Measurements from ENCODE around the gene SCYGR5. TPM values are rescaled to one million over a fixed set of nuclear protein-coding genes. Genes with fewer than 3 reads are reported as not detected.

The SCYGR5 gene
- total RNA-seq, 1 experiment from 2014 or later, result not detected

DNA sequence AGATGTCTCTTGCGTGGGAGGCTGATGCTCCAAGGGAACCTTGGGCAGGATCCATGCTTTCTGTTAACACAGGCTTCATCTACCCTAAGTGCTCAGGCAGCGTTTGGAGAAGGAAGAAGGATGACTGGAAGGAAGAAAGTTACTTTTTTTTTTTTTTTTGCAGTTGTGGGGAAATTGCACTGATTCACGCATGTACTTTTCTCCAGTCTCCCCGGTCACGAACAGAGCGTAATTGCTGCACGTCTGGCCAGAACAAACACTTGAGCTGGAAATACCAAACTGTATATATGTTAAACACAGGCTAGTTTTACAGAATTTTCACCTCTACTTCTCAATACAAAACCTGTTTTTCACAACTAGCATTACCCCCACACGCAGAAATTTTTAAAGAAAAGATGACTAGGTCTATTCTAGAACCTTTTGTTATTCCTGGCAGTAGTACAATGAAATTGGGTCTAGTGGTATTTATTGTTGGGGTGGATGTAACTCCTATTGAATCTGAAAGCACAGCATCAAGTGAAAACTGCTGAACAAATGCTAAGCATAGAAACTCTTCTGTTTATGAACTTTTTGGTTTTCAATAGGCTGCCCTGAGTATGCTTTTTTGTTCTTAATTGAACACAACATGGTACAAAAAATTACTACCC, 9.3 kb upstream of the SCYGR5 start:
- no peaks in the 10 kb centered on the region for H3K27me3 ChIP-seq (ENCODE audit: insufficient read depth, low read depth)
- no peak overlapping the region for H3K4me3 ChIP-seq
- H3K4me2 ChIP-seq, result no peak overlapping the region
- intact Hi-C loops (cut with micrococcal nuclease; ENCODE audit: unreplicated experiment), result loop anchor here (5.0 to 10.0 kb wide), 5 partner anchors 45 to 1000 kb away; partner anchors contain the start of gene AGFG1
- H3K9me3 ChIP-seq (ENCODE audit: insufficient read depth, low read depth), result no peaks in the 10 kb centered on the region; the same call in 1 of the 2 replicates
- H2AFZ ChIP-seq, result no peak overlapping the region
- peaks cover 15% of the 10 kb centered on the region for H3K4me1 ChIP-seq (replicated peaks; ENCODE audit: insufficient read depth)
- no TSS peak for BruUV-seq (replicated peaks)
- no peak overlapping the region for H3K27ac ChIP-seq
- H3F3A ChIP-seq (ENCODE audit: insufficient read depth, low read depth), result peaks cover 3% of the 10 kb centered on the region; the same call in 1 of the 2 replicates
- no peaks in the 10 kb centered on the region for H3K9me2 ChIP-seq (ENCODE audit: insufficient read depth)
- TF ChIP-seq EZH2 (IDR thresholded peaks at IDR 0.05; ENCODE audit: low read depth), result no peak
- TF ChIP-seq, protein P1, sequence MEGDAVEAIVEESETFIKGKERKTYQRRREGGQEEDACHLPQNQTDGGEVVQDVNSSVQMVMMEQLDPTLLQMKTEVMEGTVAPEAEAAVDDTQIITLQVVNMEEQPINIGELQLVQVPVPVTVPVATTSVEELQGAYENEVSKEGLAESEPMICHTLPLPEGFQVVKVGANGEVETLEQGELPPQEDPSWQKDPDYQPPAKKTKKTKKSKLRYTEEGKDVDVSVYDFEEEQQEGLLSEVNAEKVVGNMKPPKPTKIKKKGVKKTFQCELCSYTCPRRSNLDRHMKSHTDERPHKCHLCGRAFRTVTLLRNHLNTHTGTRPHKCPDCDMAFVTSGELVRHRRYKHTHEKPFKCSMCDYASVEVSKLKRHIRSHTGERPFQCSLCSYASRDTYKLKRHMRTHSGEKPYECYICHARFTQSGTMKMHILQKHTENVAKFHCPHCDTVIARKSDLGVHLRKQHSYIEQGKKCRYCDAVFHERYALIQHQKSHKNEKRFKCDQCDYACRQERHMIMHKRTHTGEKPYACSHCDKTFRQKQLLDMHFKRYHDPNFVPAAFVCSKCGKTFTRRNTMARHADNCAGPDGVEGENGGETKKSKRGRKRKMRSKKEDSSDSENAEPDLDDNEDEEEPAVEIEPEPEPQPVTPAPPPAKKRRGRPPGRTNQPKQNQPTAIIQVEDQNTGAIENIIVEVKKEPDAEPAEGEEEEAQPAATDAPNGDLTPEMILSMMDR (conservative IDR thresholded peaks at IDR 0.05), result no peak
- H3K36me3 ChIP-seq (ENCODE audit: low read depth), result no peaks in the 10 kb centered on the region
- POLR2A ChIA-PET (ENCODE audit: unreplicated experiment), result no interaction called here
- CTCF ChIA-PET, result interaction anchor here (0.7 to 2.0 kb wide), 3 partner anchors 109 to 211 kb away, joined by 3 to 17 read pairs (median 8); no protein-coding TSS in a partner anchor
- no peak for DNase-seq
- H4K20me1 ChIP-seq (ENCODE audit: insufficient read depth), result no peaks in the 10 kb centered on the region
- no peaks in the 10 kb centered on the region for H3K79me2 ChIP-seq (ENCODE audit: low read depth)

DNA sequence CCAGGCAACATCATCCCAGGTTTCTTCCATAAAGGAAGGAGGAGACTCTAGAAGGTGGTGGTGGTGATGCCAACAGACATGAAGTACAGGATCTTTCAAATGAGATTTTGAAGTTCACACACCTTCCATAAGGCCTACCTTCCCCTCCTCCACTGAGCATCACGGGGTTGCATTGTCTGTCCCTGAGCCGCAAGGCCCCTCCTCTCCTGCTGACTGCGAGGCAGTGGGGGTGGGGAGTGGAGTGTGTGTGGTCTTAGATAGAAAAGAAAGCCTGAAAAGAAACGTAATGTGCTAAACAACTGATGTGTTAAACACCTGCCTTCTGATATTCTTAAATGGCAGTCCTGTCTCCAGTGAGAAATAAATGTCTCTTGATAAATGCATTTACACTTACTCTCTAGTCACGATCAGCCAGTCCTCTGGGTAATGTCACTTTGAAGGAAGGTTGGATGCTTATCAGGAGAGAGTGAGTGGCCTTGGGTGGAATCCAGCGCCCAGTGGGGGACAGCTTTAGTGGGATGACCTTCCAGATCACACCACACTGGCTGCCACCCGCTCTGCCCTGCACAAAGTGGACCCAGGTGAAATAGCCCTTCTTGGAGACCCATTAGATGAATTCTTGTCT, 5.5 kb upstream of the SCYGR5 start:
- no peak for DNase-seq
- intact Hi-C loops (cut with micrococcal nuclease; ENCODE audit: unreplicated experiment), result no loop called here
- no peaks in the 10 kb centered on the region for H4K20me1 ChIP-seq (ENCODE audit: insufficient read depth)
- BruUV-seq (replicated peaks), result no TSS peak
- no peak overlapping the region for H3K4me2 ChIP-seq
- no peaks in the 10 kb centered on the region for H3K4me1 ChIP-seq (replicated peaks; ENCODE audit: insufficient read depth)
- no peak overlapping the region for H3K4me3 ChIP-seq
- POLR2A ChIA-PET (ENCODE audit: unreplicated experiment), result no interaction called here
- TF ChIP-seq EZH2 (IDR thresholded peaks at IDR 0.05; ENCODE audit: low read depth), result no peak
- TF ChIP-seq, protein P1 (conservative IDR thresholded peaks at IDR 0.05), result no peak
- no peaks in the 10 kb centered on the region for H3K36me3 ChIP-seq (ENCODE audit: low read depth)
- no peaks in the 10 kb centered on the region for H3K9me3 ChIP-seq (ENCODE audit: insufficient read depth, low read depth)
- no peaks in the 10 kb centered on the region; the same call in 1 of the 2 replicates for H3F3A ChIP-seq (ENCODE audit: insufficient read depth, low read depth)
- H2AFZ ChIP-seq, result no peak overlapping the region
- H3K79me2 ChIP-seq (ENCODE audit: low read depth), result no peaks in the 10 kb centered on the region
- H3K27me3 ChIP-seq (ENCODE audit: insufficient read depth, low read depth), result no peaks in the 10 kb centered on the region
- CTCF ChIA-PET, result no interaction called here
- no peaks in the 10 kb centered on the region for H3K9me2 ChIP-seq (ENCODE audit: insufficient read depth)
- no peak overlapping the region for H3K27ac ChIP-seq

DNA sequence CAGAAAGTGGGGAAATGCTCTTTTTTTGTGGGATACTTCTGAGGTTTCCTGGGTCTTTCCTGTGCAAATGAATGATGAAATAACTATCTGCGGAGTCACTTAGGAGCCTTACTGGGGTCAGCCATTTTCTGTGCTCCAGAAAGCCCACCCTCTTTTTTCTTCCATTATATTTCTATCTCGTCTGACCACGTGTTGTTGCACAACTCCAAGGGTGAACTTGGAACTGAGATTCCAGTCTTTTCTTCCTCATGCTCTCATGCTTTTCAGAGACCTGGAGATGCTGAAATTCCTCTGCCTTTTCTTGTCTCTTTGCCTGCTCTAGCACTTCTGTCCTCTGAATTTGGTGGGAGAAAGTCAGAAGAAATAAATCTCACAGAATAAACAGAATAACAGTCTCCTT, 4.8 kb upstream of the SCYGR5 start:
- no peak for TF ChIP-seq EZH2 (IDR thresholded peaks at IDR 0.05; ENCODE audit: low read depth)
- TF ChIP-seq, protein P1 (conservative IDR thresholded peaks at IDR 0.05), result no peak
- no peaks in the 10 kb centered on the region for H3K9me3 ChIP-seq (ENCODE audit: insufficient read depth, low read depth)
- intact Hi-C loops (cut with micrococcal nuclease; ENCODE audit: unreplicated experiment), result no loop called here
- ChIA-PET POLR2A (ENCODE audit: unreplicated experiment) (no interaction called here), CTCF (interaction anchor here (0.5 kb wide), 1 partner anchor 158 kb away, joined by 3 read pairs; no protein-coding TSS in a partner anchor)
- H3K4me1 ChIP-seq (replicated peaks; ENCODE audit: insufficient read depth), result no peaks in the 10 kb centered on the region
- no peak overlapping the region for H3K27ac ChIP-seq
- no peak overlapping the region for H3K4me3 ChIP-seq
- no peak overlapping the region for H3K4me2 ChIP-seq
- no peaks in the 10 kb centered on the region for H3K79me2 ChIP-seq (ENCODE audit: low read depth)
- H2AFZ ChIP-seq, result no peak overlapping the region
- BruUV-seq (replicated peaks), result no TSS peak
- no peaks in the 10 kb centered on the region for H3K36me3 ChIP-seq (ENCODE audit: low read depth)
- no peaks in the 10 kb centered on the region for H3K27me3 ChIP-seq (ENCODE audit: insufficient read depth, low read depth)
- no peaks in the 10 kb centered on the region for H3K9me2 ChIP-seq (ENCODE audit: insufficient read depth)
- no peak for DNase-seq
- H4K20me1 ChIP-seq (ENCODE audit: insufficient read depth), result no peaks in the 10 kb centered on the region
- no peaks in the 10 kb centered on the region for H3F3A ChIP-seq (ENCODE audit: insufficient read depth, low read depth)
